ENCODE results near the gene TWF2.

GRCh38 chr3:52230461-52230860, 8.5 kb downstream of the TWF2 start:
- no peak for TF ChIP-seq CTCF (IDR thresholded peaks at IDR 0.05)
- TF ChIP-seq POLR2A (IDR thresholded peaks at IDR 0.05), result no peak

Measured in lower leg skin (tissue), 3 donors.